ENCODE results near the gene TSEN54.

GRCh38 chr17:75482098-75482942, 34.0 kb upstream of the TSEN54 start:
- TF ChIP-seq MAX (IDR thresholded peaks at IDR 0.05): no peak
- TF ChIP-seq CTCF (IDR thresholded peaks at IDR 0.05; ENCODE audit: low read depth, low read length, missing input control): no peak
- TF ChIP-seq REST (IDR thresholded peaks at IDR 0.05): no peak
- TF ChIP-seq JUND (IDR thresholded peaks at IDR 0.05): no peak
- no peak for TF ChIP-seq ZBTB33 (IDR thresholded peaks at IDR 0.05)
- no peak for TF ChIP-seq EGR1 (IDR thresholded peaks at IDR 0.05; ENCODE audit: low read depth in 2 of 2)
- no peak for TF ChIP-seq RXRA (IDR thresholded peaks at IDR 0.05)
- no peak for TF ChIP-seq SP1 (IDR thresholded peaks at IDR 0.05)
- no peak for TF ChIP-seq GABPA (IDR thresholded peaks at IDR 0.05 in 1 of 2, conservative IDR thresholded peaks at IDR 0.05 in 1 of 2)
- no peak for TF ChIP-seq ATF3 (IDR thresholded peaks at IDR 0.05)
- no peak for TF ChIP-seq TAF1 (conservative IDR thresholded peaks at IDR 0.05)
- TF ChIP-seq RAD21 (IDR thresholded peaks at IDR 0.05): no peak
- no peak for TF ChIP-seq YY1 (IDR thresholded peaks at IDR 0.05)
- no peak for TF ChIP-seq FOXA1 (IDR thresholded peaks at IDR 0.05)
